ENCODE measurements around the gene AKAP5.

AKAP5 gene

GRCh38 chr14:64493455-64493854 lies 28.2 kb downstream of the AKAP5 start:
- H2BK12ac ChIP-seq (ENCODE audit: low read length in 2 of 2): no peak overlapping the region
- H3K4me3 ChIP-seq (ENCODE audit: insufficient read depth in 1 of 2, low read depth in 1 of 2, low read length in 2 of 2): no peak overlapping the region
- no peak overlapping the region for H3K23ac ChIP-seq (ENCODE audit: low read length in 2 of 2)
- no peak overlapping the region for H4K91ac ChIP-seq (ENCODE audit: low read length)
- H3K36me3 ChIP-seq (ENCODE audit: control insufficient read depth in 1 of 2, insufficient read depth in 2 of 2, low read depth in 1 of 2, low read length in 2 of 2): peaks cover 3 to 43% of the 10 kb centered on the region in 2 experiments
- H3K18ac ChIP-seq (ENCODE audit: low read depth in 1 of 2, low read length in 2 of 2): no peak overlapping the region
- no peak overlapping the region for H2BK120ac ChIP-seq (ENCODE audit: low read depth, low read length)
- 100% methylated on average over 2 of the region's 3 CpGs for WGBS
- H3K14ac ChIP-seq (ENCODE audit: low read length in 2 of 2): no peak overlapping the region
- no peak overlapping the region for H2BK5ac ChIP-seq (ENCODE audit: low read depth, low read length, poor library complexity, severe bottlenecking)
- no peak overlapping the region for H4K8ac ChIP-seq (ENCODE audit: low read length)
- H3K9ac ChIP-seq (ENCODE audit: low read length): no peak overlapping the region
- no peaks in the 10 kb centered on the region for H3K9me3 ChIP-seq (ENCODE audit: control insufficient read depth, low read length)
- H2BK15ac ChIP-seq (ENCODE audit: low read depth, poor library complexity, severe bottlenecking): no peak overlapping the region
- no peak overlapping the region for H3K27ac ChIP-seq (ENCODE audit: low read length, poor library complexity, severe bottlenecking)
- no peak overlapping the region for H2AFZ ChIP-seq (ENCODE audit: low read depth, low read length)
- H3K4me1 ChIP-seq (ENCODE audit: control insufficient read depth, insufficient read depth, low read depth, low read length): no peaks in the 10 kb centered on the region
- no peak for DNase-seq
- no peak overlapping the region for H2AK5ac ChIP-seq (ENCODE audit: low read length, severe bottlenecking)
- no peaks in the 10 kb centered on the region for H3K27me3 ChIP-seq (ENCODE audit: control insufficient read depth in 1 of 2, insufficient read depth in 1 of 2, low read length in 2 of 2)
- H3K4me2 ChIP-seq (ENCODE audit: low read length, poor library complexity, severe bottlenecking): no peak overlapping the region
- peaks cover 16% of the 10 kb centered on the region for H3K79me1 ChIP-seq (replicated peaks; ENCODE audit: low read length, poor library complexity, severe bottlenecking)
- no peak overlapping the region for H3K4ac ChIP-seq (ENCODE audit: low read depth in 1 of 2, low read length in 2 of 2)

- Histone ChIP-seq H2BK12ac (ENCODE audit: low read length in 2 of 2) (no peak overlapping the region), H3K79me1 (replicated peaks; ENCODE audit: low read length, poor library complexity, severe bottlenecking) (peaks cover 18% of the 10 kb centered on the region), H2AK5ac (ENCODE audit: low read length, severe bottlenecking) (no peak overlapping the region), H3K4ac (ENCODE audit: low read depth in 1 of 2, low read length in 2 of 2) (no peak overlapping the region), H3K14ac (ENCODE audit: low read length in 2 of 2) (no peak overlapping the region), H4K8ac (ENCODE audit: low read length) (no peak overlapping the region), H3K27ac (ENCODE audit: low read length, poor library complexity, severe bottlenecking) (no peak overlapping the region), H3K18ac (ENCODE audit: low read depth in 1 of 2, low read length in 2 of 2) (no peak overlapping the region), H3K9me3 (ENCODE audit: control insufficient read depth, low read length) (no peaks in the 10 kb centered on the region), H3K36me3 (ENCODE audit: control insufficient read depth in 1 of 2, insufficient read depth in 2 of 2, low read depth in 1 of 2, low read length in 2 of 2) (peaks cover 0 to 37% of the 10 kb centered on the region in 2 experiments), H4K91ac (ENCODE audit: low read length) (no peak overlapping the region), H2BK5ac (ENCODE audit: low read depth, low read length, poor library complexity, severe bottlenecking) (no peak overlapping the region), H3K4me3 (ENCODE audit: insufficient read depth in 1 of 2, low read depth in 1 of 2, low read length in 2 of 2) (no peak overlapping the region), H3K9ac (ENCODE audit: low read length) (no peak overlapping the region), H3K4me2 (ENCODE audit: low read length, poor library complexity, severe bottlenecking) (no peak overlapping the region), H3K4me1 (ENCODE audit: control insufficient read depth, insufficient read depth, low read depth, low read length) (no peaks in the 10 kb centered on the region), H3K27me3 (ENCODE audit: control insufficient read depth in 1 of 2, insufficient read depth in 1 of 2, low read length in 2 of 2) (no peaks in the 10 kb centered on the region), H2AFZ (ENCODE audit: low read depth, low read length) (no peak overlapping the region), H3K23ac (ENCODE audit: low read length in 2 of 2) (no peak overlapping the region), H2BK120ac (ENCODE audit: low read depth, low read length) (no peak overlapping the region), H2BK15ac (ENCODE audit: low read depth, poor library complexity, severe bottlenecking) (no peak overlapping the region)
- DNase-seq: no peak
Observed at GRCh38 chr14:64495252-64495651, 30.0 kb downstream of the AKAP5 start.

DNA sequence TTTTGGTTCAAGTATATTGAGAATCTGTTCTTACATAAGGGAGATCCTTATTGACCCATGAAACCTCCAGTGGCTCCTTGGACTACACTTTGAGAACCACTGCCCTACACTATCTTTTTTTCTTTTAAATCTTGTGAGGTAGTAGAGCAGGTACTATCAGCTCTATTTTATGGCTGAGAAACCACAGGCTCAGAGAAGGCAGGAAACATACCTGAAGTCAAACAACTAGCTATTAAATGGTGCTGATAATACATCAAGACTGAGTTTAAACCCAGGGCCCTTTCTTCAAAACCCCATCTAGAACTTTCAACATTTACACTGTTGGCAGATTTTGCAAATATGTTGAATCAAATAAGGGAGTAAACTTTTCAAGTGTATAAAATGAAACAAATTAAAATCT lies 31.5 kb downstream of the AKAP5 start:
- Histone ChIP-seq H3K4ac (ENCODE audit: low read depth in 1 of 2, low read length in 2 of 2) (no peak overlapping the region), H2BK120ac (ENCODE audit: low read depth, low read length) (no peak overlapping the region), H2BK12ac (ENCODE audit: low read length in 2 of 2) (no peak overlapping the region), H3K9me3 (ENCODE audit: control insufficient read depth, low read length) (no peaks in the 10 kb centered on the region), H3K27ac (ENCODE audit: low read length, poor library complexity, severe bottlenecking) (no peak overlapping the region), H4K8ac (ENCODE audit: low read length) (no peak overlapping the region), H3K79me1 (replicated peaks; ENCODE audit: low read length, poor library complexity, severe bottlenecking) (peaks cover 9% of the 10 kb centered on the region), H3K4me3 (ENCODE audit: insufficient read depth in 1 of 2, low read depth in 1 of 2, low read length in 2 of 2) (no peak overlapping the region), H2BK5ac (ENCODE audit: low read depth, low read length, poor library complexity, severe bottlenecking) (no peak overlapping the region), H3K18ac (ENCODE audit: low read depth in 1 of 2, low read length in 2 of 2) (no peak overlapping the region), H3K23ac (ENCODE audit: low read length in 2 of 2) (no peak overlapping the region), H3K36me3 (ENCODE audit: control insufficient read depth in 1 of 2, insufficient read depth in 2 of 2, low read depth in 1 of 2, low read length in 2 of 2) (peaks cover 0 to 27% of the 10 kb centered on the region in 2 experiments), H3K9ac (ENCODE audit: low read length) (no peak overlapping the region), H3K27me3 (ENCODE audit: control insufficient read depth in 1 of 2, insufficient read depth in 1 of 2, low read length in 2 of 2) (no peaks in the 10 kb centered on the region), H3K14ac (ENCODE audit: low read length in 2 of 2) (no peak overlapping the region), H2AFZ (ENCODE audit: low read depth, low read length) (no peak overlapping the region), H3K4me2 (ENCODE audit: low read length, poor library complexity, severe bottlenecking) (no peak overlapping the region), H2AK5ac (ENCODE audit: low read length, severe bottlenecking) (no peak overlapping the region), H3K4me1 (ENCODE audit: control insufficient read depth, insufficient read depth, low read depth, low read length) (peaks cover 3% of the 10 kb centered on the region), H4K91ac (ENCODE audit: low read length) (no peak overlapping the region), H2BK15ac (ENCODE audit: low read depth, poor library complexity, severe bottlenecking) (no peak overlapping the region)
- DNase-seq: no peak

GRCh38 chr14:64500088-64500487 lies 34.8 kb downstream of the AKAP5 start:
- no peaks in the 10 kb centered on the region for H3K9me3 ChIP-seq (ENCODE audit: control insufficient read depth, low read length)
- no peak overlapping the region for H3K27ac ChIP-seq (ENCODE audit: low read length, poor library complexity, severe bottlenecking)
- DNase-seq: peak; percentile 61
- H3K23ac ChIP-seq (ENCODE audit: low read length in 2 of 2): no peak overlapping the region
- no peak overlapping the region for H2BK15ac ChIP-seq (ENCODE audit: low read depth, poor library complexity, severe bottlenecking)
- 100% methylated on average over 1 of the region's 1 CpG for WGBS
- H4K8ac ChIP-seq (ENCODE audit: low read length): no peak overlapping the region
- no peak overlapping the region for H4K91ac ChIP-seq (ENCODE audit: low read length)
- H3K4ac ChIP-seq (ENCODE audit: low read depth in 1 of 2, low read length in 2 of 2): no peak overlapping the region
- no peak overlapping the region for H2BK5ac ChIP-seq (ENCODE audit: low read depth, low read length, poor library complexity, severe bottlenecking)
- H3K79me1 ChIP-seq (replicated peaks; ENCODE audit: low read length, poor library complexity, severe bottlenecking): peaks cover 4% of the 10 kb centered on the region
- H3K4me3 ChIP-seq (ENCODE audit: insufficient read depth in 1 of 2, low read depth in 1 of 2, low read length in 2 of 2): no peak overlapping the region
- H3K9ac ChIP-seq (ENCODE audit: low read length): peak overlapping the region; percentile 41
- H3K4me2 ChIP-seq (ENCODE audit: low read length, poor library complexity, severe bottlenecking): no peak overlapping the region
- H2BK12ac ChIP-seq (ENCODE audit: low read length in 2 of 2): no peak overlapping the region
- no peak overlapping the region for H3K18ac ChIP-seq (ENCODE audit: low read depth in 1 of 2, low read length in 2 of 2)
- H3K36me3 ChIP-seq (ENCODE audit: control insufficient read depth in 1 of 2, insufficient read depth in 2 of 2, low read depth in 1 of 2, low read length in 2 of 2): peaks cover 0 to 21% of the 10 kb centered on the region in 2 experiments
- no peak overlapping the region for H3K14ac ChIP-seq (ENCODE audit: low read length in 2 of 2)
- H3K4me1 ChIP-seq (ENCODE audit: control insufficient read depth, insufficient read depth, low read depth, low read length): peaks cover 11% of the 10 kb centered on the region
- no peak overlapping the region for H2AFZ ChIP-seq (ENCODE audit: low read depth, low read length)
- H2AK5ac ChIP-seq (ENCODE audit: low read length, severe bottlenecking): no peak overlapping the region
- H2BK120ac ChIP-seq (ENCODE audit: low read depth, low read length): no peak overlapping the region
- no peaks in the 10 kb centered on the region for H3K27me3 ChIP-seq (ENCODE audit: control insufficient read depth in 1 of 2, insufficient read depth in 1 of 2, low read length in 2 of 2)
